A549 (cell line): ENCODE data around the gene TOGARAM1.

Source experiments
- CTCF ChIP-seq: fragments of >200 bp; sonication (Bioruptor Twin); formaldehyde crosslinking; IDR thresholded peaks from 3 replicates; pipeline ENCODE4 v1.5.1; 2016
- HEYL ChIP-seq: fragments of 250-450 bp; sonication (Bioruptor Pico); IDR thresholded peaks from 2 replicates; pipeline ENCODE4 v1.8.0; 2021; ENCODE audit warnings: mild to moderate bottlenecking, moderate library complexity
- NFE2L2 ChIP-seq: fragments of 150-350 bp; conservative IDR thresholded peaks from 2 replicates; pipeline ENCODE4 v1.6.1; 2014; ENCODE audit warnings: low read length
- POLR2A ChIP-seq: IDR thresholded peaks from 2 replicates; pipeline ENCODE4 v1.6.1; 2012; ENCODE audit warnings: mild to moderate bottlenecking, low read length
- RCOR1 ChIP-seq: fragments of 150-350 bp; IDR thresholded peaks from 2 replicates; pipeline ENCODE4 v1.6.1; 2014; ENCODE audit warnings: antibody characterized with exemption, low read length, low read depth
- USF2 ChIP-seq: fragments of 450-650 bp; IDR thresholded peaks from 2 replicates; pipeline ENCODE4 v1.6.1; 2014; ENCODE audit warnings: antibody characterized with exemption

GRCh38 chr14:45094275-45094674, 132.3 kb downstream of the TOGARAM1 start:
- no peak for TF ChIP-seq POLR2A
- no peak for TF ChIP-seq NFE2L2
- no peak for TF ChIP-seq USF2
- TF ChIP-seq RCOR1 = no peak
- no peak for TF ChIP-seq HEYL (CRISPR knock-in tag)
- no peak for TF ChIP-seq CTCF
